H1 (cell line): ENCODE data around the gene CADPS. TPM values are rescaled to one million over a fixed set of nuclear protein-coding genes. Genes with fewer than 3 reads are reported as not detected.

Experiments used
- CTCF ChIA-PET: fragments of 300-600 bp; sonication (Branson Sonifier 250); formaldehyde crosslinking; loops from one replicate; lab custom pipeline; 2021; ENCODE audit not compliant: partially characterized antibody; lab: Charles Lee
- POLR2A ChIA-PET: fragments of 300-600 bp; sonication (Branson Sonifier 250); formaldehyde crosslinking; loops from one replicate; lab custom pipeline; 2021; ENCODE audit warnings: inconsistent platforms; ENCODE audit not compliant: partially characterized antibody; lab: Charles Lee
- DNase-seq, 2 experiments: peaks; one replicate each; pipeline versions ENCODE4 v3.0.0 to v3.0.0-alpha.2; 2010 to 2022; ENCODE audit warnings: low spot score in 2 of 2, low read depth in 1 of 2, mixed read lengths in 1 of 2
- FAIRE-seq: peaks from 2 replicates; lab custom pipeline; 2011; peaks lifted over from hg19 to GRCh38; lab: Jason Lieb, UNC
- H2AFZ ChIP-seq: 2 replicates; pipeline ENCODE4 v1.8.1; 2012; ENCODE audit warnings: low read length, inconsistent platforms
- H2AK5ac ChIP-seq: 2 replicates; pipeline ENCODE4 v1.6.1; 2013; ENCODE audit warnings: low read depth, low read length
- H2BK120ac ChIP-seq: replicated peaks from 2 replicates; pipeline ENCODE3; 2013; ENCODE audit warnings: low read depth, low read length, inconsistent platforms
- H2BK12ac ChIP-seq: 2 replicates; pipeline ENCODE4 v1.6.1; 2013; ENCODE audit warnings: low read depth, low read length
- H2BK15ac ChIP-seq: 2 replicates; pipeline ENCODE4 v1.6.1; 2013; ENCODE audit warnings: low read length
- H2BK20ac ChIP-seq: 2 replicates; pipeline ENCODE4 v1.6.1; 2013; ENCODE audit warnings: low read length
- H2BK5ac ChIP-seq: 2 replicates; pipeline ENCODE4 v1.6.1; 2013; ENCODE audit warnings: low read depth, low read length
- H3K14ac ChIP-seq: 2 replicates; pipeline ENCODE4 v1.6.1; 2013; ENCODE audit warnings: inconsistent platforms; ENCODE audit not compliant: insufficient read length
- H3K18ac ChIP-seq: 2 replicates; pipeline ENCODE4 v1.6.1; 2013; ENCODE audit warnings: low read length; ENCODE audit errors: extremely low read depth
- H3K23ac ChIP-seq: 2 replicates; pipeline ENCODE4 v1.6.1; 2013; ENCODE audit warnings: inconsistent platforms; ENCODE audit not compliant: insufficient read length
- H3K23me2 ChIP-seq: 2 replicates; pipeline ENCODE4 v1.6.1; 2013; ENCODE audit warnings: low read depth, low read length
- H3K27ac ChIP-seq: 2 replicates; pipeline ENCODE4 v1.6.1; 2011; ENCODE audit warnings: low read depth, low read length, inconsistent platforms
- H3K27me3 ChIP-seq, 4 experiments: replicated peaks in 1 of 4; 1 replicate in 1 of 4; 2 replicates in 3 of 4; pipeline versions ENCODE4 v1.6.1 to v1.8.1; 2011 to 2013; ENCODE audit warnings: low read length in 3 of 4, mild to moderate bottlenecking in 3 of 4, inconsistent platforms in 2 of 4, mixed read lengths in 2 of 4, moderate library complexity in 1 of 4; ENCODE audit not compliant: control insufficient read depth in 3 of 4, insufficient read depth in 3 of 4; ENCODE audit errors: extremely low read depth in 1 of 4
- H3K36me3 ChIP-seq, 4 experiments: 2 replicates each; pipeline versions ENCODE4 v1.6.1 to v1.8.1; 2011 to 2013; ENCODE audit warnings: mild to moderate bottlenecking in 4 of 4, low read length in 3 of 4, moderate library complexity in 2 of 4, control low read depth in 1 of 4, inconsistent platforms in 1 of 4; ENCODE audit not compliant: insufficient read depth in 4 of 4, control insufficient read depth in 2 of 4
- H3K4ac ChIP-seq: replicated peaks from 2 replicates; pipeline ENCODE3; 2013; ENCODE audit warnings: low read length, low read depth, mixed read lengths, inconsistent platforms; ENCODE audit not compliant: insufficient read length
- H3K4me1 ChIP-seq, 4 experiments: replicated peaks in 1 of 4; 1 replicate in 1 of 4; 2 replicates in 3 of 4; pipeline versions ENCODE4 v1.6.1 to v1.8.1; 2011 to 2013; ENCODE audit warnings: low read length in 3 of 4, inconsistent platforms in 2 of 4, mixed read lengths in 1 of 4; ENCODE audit not compliant: insufficient read depth in 4 of 4, control insufficient read depth in 3 of 4
- H3K4me2 ChIP-seq, 2 experiments: 2 replicates each; pipeline versions ENCODE4 v1.6.1 to v1.8.1; 2011 to 2013; ENCODE audit warnings: low read depth in 2 of 2, low read length in 2 of 2, control low read depth in 1 of 2, inconsistent platforms in 1 of 2, mild to moderate bottlenecking in 1 of 2; ENCODE audit not compliant: insufficient read depth in 1 of 2
- H3K4me3 ChIP-seq, 4 experiments: fragments of 200-600, 300-600 bp in 1 of 4; sonication (generic), shearing (Covaris generic), sonication (Bioruptor Twin) in 1 of 4; 2 replicates each; pipeline versions ENCODE4 v1.5.1 to v1.8.1; 2011 to 2016; ENCODE audit warnings: low read length in 4 of 4, low read depth in 3 of 4, control low read depth in 2 of 4, inconsistent platforms in 2 of 4, mild to moderate bottlenecking in 2 of 4, mixed read lengths in 1 of 4, moderate library complexity in 1 of 4; ENCODE audit not compliant: insufficient read depth in 2 of 4; ENCODE audit errors: extremely low read depth in 1 of 4
- H3K56ac ChIP-seq: replicated peaks from 2 replicates; pipeline ENCODE3; 2013; ENCODE audit warnings: low read depth, mild to moderate bottlenecking, mixed read lengths, low read length, inconsistent platforms; ENCODE audit not compliant: insufficient read length
- H3K79me1 ChIP-seq: 2 replicates; pipeline ENCODE4 v1.6.1; 2013; ENCODE audit warnings: low read depth, low read length, control low read depth
- H3K79me2 ChIP-seq, 2 experiments: 2 replicates each; pipeline versions ENCODE4 v1.6.1 to v1.8.1; 2012 to 2013; ENCODE audit warnings: low read length in 2 of 2, mild to moderate bottlenecking in 2 of 2, inconsistent platforms in 1 of 2; ENCODE audit not compliant: insufficient read depth in 2 of 2, control insufficient read depth in 1 of 2
- H3K9ac ChIP-seq, 4 experiments: replicated peaks in 1 of 4; 1 replicate in 1 of 4; 2 replicates in 3 of 4; pipeline versions ENCODE4 v1.6.1 to v1.8.1; 2011 to 2013; ENCODE audit warnings: low read depth in 3 of 4, low read length in 3 of 4, control low read depth in 2 of 4, mild to moderate bottlenecking in 2 of 4, moderate library complexity in 2 of 4, inconsistent platforms in 1 of 4; ENCODE audit errors: extremely low read depth in 1 of 4
- H3K9me3 ChIP-seq, 2 experiments: 2 replicates each; pipeline versions ENCODE4 v1.6.1 to v1.8.1; 2012 to 2013; ENCODE audit warnings: mild to moderate bottlenecking in 2 of 2, moderate library complexity in 2 of 2, control low read depth in 1 of 2, inconsistent platforms in 1 of 2, low read depth in 1 of 2, low read length in 1 of 2, mixed read lengths in 1 of 2; ENCODE audit not compliant: insufficient read depth in 2 of 2
- H4K20me1 ChIP-seq, 2 experiments: replicated peaks in 1 of 2; 2 replicates each; pipeline versions ENCODE3 to v1.8.1; 2011 to 2013; ENCODE audit warnings: inconsistent platforms in 2 of 2, low read length in 2 of 2, mild to moderate bottlenecking in 1 of 2; ENCODE audit not compliant: insufficient read depth in 2 of 2, control insufficient read depth in 1 of 2
- H4K5ac ChIP-seq: 2 replicates; pipeline ENCODE4 v1.6.1; 2013; ENCODE audit warnings: low read length, low read depth, mixed read lengths, inconsistent platforms; ENCODE audit not compliant: insufficient read length
- H4K8ac ChIP-seq: 2 replicates; pipeline ENCODE4 v1.8.0; 2013; ENCODE audit warnings: mild to moderate bottlenecking, moderate library complexity, low read length, inconsistent platforms; ENCODE audit not compliant: insufficient read depth; ENCODE audit errors: extremely low read depth
- H4K91ac ChIP-seq: replicated peaks from 2 replicates; pipeline ENCODE3; 2013; ENCODE audit warnings: low read length, mixed read lengths, inconsistent platforms; ENCODE audit not compliant: insufficient read length
- CBX5 ChIP-seq: fragments of 300-800, 300-1000 bp; sonication (generic); IDR thresholded peaks from 2 replicates; pipeline ENCODE4 v1.7.1; 2016; ENCODE audit warnings: antibody characterized with exemption, low read length, low read depth
- EP300 ChIP-seq, 2 experiments: IDR thresholded peaks; 1 replicate in 1 of 2; 2 replicates in 1 of 2; pipeline ENCODE4 v1.6.1; 2011 to 2012; ENCODE audit warnings: low read depth in 2 of 2, low read length in 2 of 2, mild to moderate bottlenecking in 2 of 2, borderline replicate concordance in 1 of 2, inconsistent platforms in 1 of 2, moderate library complexity in 1 of 2
- HDAC6 ChIP-seq: IDR thresholded peaks from one replicate; pipeline ENCODE4 v1.7.1; 2012; ENCODE audit warnings: low read depth, mild to moderate bottlenecking, inconsistent platforms, low read length, moderate library complexity
- JUND ChIP-seq: IDR thresholded peaks from 2 replicates; pipeline ENCODE4 v1.6.1; 2011; ENCODE audit warnings: mild to moderate bottlenecking, improper control_type of control experiment, low read length
- MAFK ChIP-seq: IDR thresholded peaks from 2 replicates; pipeline ENCODE4 v1.6.1; 2012; ENCODE audit warnings: low read depth, mild to moderate bottlenecking, improper control_type of control experiment, low read length
- PHF8 ChIP-seq: fragments of 200-600 bp; sonication (generic); conservative IDR thresholded peaks from 2 replicates; pipeline ENCODE4 v1.7.1; 2012; ENCODE audit warnings: low read depth, mild to moderate bottlenecking, inconsistent platforms, low read length, moderate library complexity
- RNF2 ChIP-seq: fragments of 200-900, 300-1000 bp; sonication (generic); IDR thresholded peaks from 2 replicates; pipeline ENCODE4 v1.7.1; 2016; ENCODE audit warnings: borderline replicate concordance, low read depth, mild to moderate bottlenecking, antibody characterized with exemption, low read length; ENCODE audit not compliant: poor library complexity, severe bottlenecking; ENCODE audit errors: missing control alignments
- RXRA ChIP-seq: IDR thresholded peaks from 2 replicates; pipeline ENCODE4 v1.6.1; 2011; ENCODE audit warnings: low read depth, mild to moderate bottlenecking, low read length, moderate library complexity; ENCODE audit not compliant: insufficient read depth
- SAP30 ChIP-seq: fragments of 300-600 bp; sonication (generic); IDR thresholded peaks from 2 replicates; pipeline ENCODE4 v1.7.1; 2012; ENCODE audit warnings: low read length, moderate library complexity, mild to moderate bottlenecking, inconsistent platforms; ENCODE audit not compliant: insufficient read depth, insufficient replicate concordance
- SIX5 ChIP-seq: IDR thresholded peaks from 2 replicates; pipeline ENCODE4 v1.6.1; 2011; ENCODE audit warnings: mild to moderate bottlenecking, low read depth, low read length
- SP4 ChIP-seq: IDR thresholded peaks from 2 replicates; pipeline ENCODE4 v1.6.1; 2012; ENCODE audit warnings: low read length, inconsistent platforms
- SRF ChIP-seq: IDR thresholded peaks from 2 replicates; pipeline ENCODE4 v1.6.1; 2011; ENCODE audit warnings: mild to moderate bottlenecking, low read depth, low read length, moderate library complexity
- ZNF274 ChIP-seq: IDR thresholded peaks from 2 replicates; pipeline ENCODE4 v1.7.0; 2012; ENCODE audit warnings: low read length, borderline replicate concordance; ENCODE audit errors: extremely low read depth
- WGBS, 2 experiments: shearing (Covaris generic) in 1 of 2; methylation state at CpG; one replicate each; pipeline versions ENCODE4 v1.1.6 to v1.1.7; 2013 to 2015; ENCODE audit warnings: low lambda C conversion rate in 2 of 2, mixed read lengths in 2 of 2, inconsistent platforms in 1 of 2, low coverage in 1 of 2, missing lambda C conversion rate in 1 of 2; ENCODE audit not compliant: insufficient replicate concordance in 2 of 2, insufficient coverage in 1 of 2, insufficient read length in 1 of 2; ENCODE audit errors: extremely low coverage in 1 of 2, missing lambda C conversion rate in 1 of 2; 5-methylcytosine and 5-hydroxymethylcytosine counted together
- polyA plus RNA-seq, 7 experiments: library from polyadenylated mRNA; depleted of rRNA in 3 of 7; stranded (reverse) in 5 of 7; unstranded in 2 of 7; fragments of >200 nt in 5 of 7; fragments of 200-250 nt in 2 of 7; gene quantifications; 1 replicate in 5 of 7; 2 replicates in 1 of 7; 4 replicates in 1 of 7; pipeline versions ENCODE4 v1.2.1 to v1.2.3, GENCODE V29; 2011 to 2013; ENCODE audit warnings: missing spikeins in 2 of 7, mixed read lengths in 2 of 7
- total RNA-seq: library from RNA; stranded (reverse); fragmentation: NEBNext Ultra II Directional; extraction: Animal tissue kit (Norgen Biotek cat#: 25700); gene quantifications from 2 replicates; pipeline ENCODE4 v1.2.1, GENCODE V29; 2021

The CADPS gene
- total and polyA plus RNA-seq, 2 of the 8 experiments (the other 6 are each of a cell fraction or from before 2014, with no cell fraction given) = 7.1 to 10.2 TPM

- WGBS, 2 experiments = 92% methylated on average over 7 of the region's 7 CpGs; no CpG with 5 or more reads in 1 of the 2 experiments
- Histone ChIP-seq H3K4ac (no peak overlapping the region), H3K23me2 (no peaks in the 10 kb centered on the region), H2BK15ac (no peak overlapping the region), H3K27me3 (no peaks in the 10 kb centered on the region), H3K4me3 (no peak overlapping the region), H3K9ac (no peak overlapping the region), H3K18ac (no peak overlapping the region), H3K56ac (no peak overlapping the region), H4K5ac (no peak overlapping the region), H3K79me1 (no peaks in the 10 kb centered on the region; the same call in 1 of the 2 replicates), H3K27ac (no peak overlapping the region), H2AFZ (no peak overlapping the region), H3K4me1 (no peaks in the 10 kb centered on the region), H4K8ac (no peak overlapping the region), H3K23ac (no peak overlapping the region), H2AK5ac (no peak overlapping the region), H3K79me2 (no peaks in the 10 kb centered on the region), H2BK20ac (no peak overlapping the region), H4K91ac (no peak overlapping the region), H4K20me1 (no peaks in the 10 kb centered on the region), H3K9me3 (no peaks in the 10 kb centered on the region), H3K14ac (no peak overlapping the region), H2BK12ac (no peak overlapping the region), H2BK5ac (no peak overlapping the region), H3K36me3 (no peaks in the 10 kb centered on the region), H2BK120ac (no peak overlapping the region), H3K4me2 (no peak overlapping the region)
- DNase-seq (no peak), FAIRE-seq (no peak)
- CTCF ChIA-PET = interaction anchor here (0.8 to 9.2 kb wide), 23 partner anchors 12 to 377 kb away, joined by 3 to 76 read pairs (median 4); no protein-coding TSS in a partner anchor
- POLR2A ChIA-PET = no interaction called here
- TF ChIP-seq ZNF274 (no peak), SAP30 (no peak), HDAC6 (no peak), RXRA (no peak), PHF8 (no peak), CBX5 (no peak), MAFK (no peak), SIX5 (no peak), JUND (no peak), SRF (no peak), EP300 (IDR thresholded peaks at IDR 0.05; ENCODE audit: borderline replicate concordance in 1 of 2, low read depth in 2 of 2, low read length in 2 of 2) (no peak), SP4 (no peak), RNF2 (no peak)
Observed at GRCh38 chr3:62832553-62832952, 42.7 kb downstream of the CADPS start.
